Activated T-cell treated with anti-CD3 and anti-CD28 coated beads, Interleukin-2, amount 50 U/mL, for 72 hours (primary cell): Measurements from ENCODE around the gene PIP. TPM values are rescaled to one million over a fixed set of nuclear protein-coding genes. Genes with fewer than 3 reads are reported as not detected.

ENCODE experiments used
- ATAC-seq, 2 donors: fragments of 150-1000 bp; cut with Tn5 transposase; replicated peaks in 1 of 2; 2 replicates each; pipeline ENCODE4 v1.10.0; 2021; ENCODE audit warnings: moderate library complexity in 2 of 2, mild to moderate bottlenecking in 1 of 2
- DNase-seq, 2 donors: peaks; one replicate each; pipeline ENCODE4 v3.0.0; 2021 to 2022; ENCODE audit warnings: mixed read lengths in 1 of 2
- H3K27ac Mint-ChIP-seq: one replicate; pipeline ENCODE4 v1.8.0; 2022; ENCODE audit warnings: mild to moderate bottlenecking, moderate library complexity, mixed read lengths
- H3K27me3 Mint-ChIP-seq: one replicate; pipeline ENCODE4 v1.8.0; 2022; ENCODE audit warnings: low read depth, mixed read lengths
- H3K36me3 Mint-ChIP-seq, 2 donors: one replicate each; pipeline ENCODE4 v1.8.0; 2022; ENCODE audit warnings: mixed read lengths in 2 of 2, mild to moderate bottlenecking in 1 of 2; ENCODE audit not compliant: insufficient read depth in 2 of 2
- H3K4me1 Mint-ChIP-seq: one replicate; pipeline ENCODE4 v1.8.0; 2022; ENCODE audit warnings: low read depth, mixed read lengths
- H3K4me3 Mint-ChIP-seq, 2 donors: one replicate each; pipeline ENCODE4 v1.8.0; 2022; ENCODE audit warnings: mild to moderate bottlenecking in 2 of 2, mixed read lengths in 2 of 2, moderate library complexity in 2 of 2
- H3K9me3 Mint-ChIP-seq, 2 donors: one replicate each; pipeline ENCODE4 v1.8.0; 2022; ENCODE audit warnings: mixed read lengths in 2 of 2
- total RNA-seq, 2 donors: library from RNA; stranded (reverse); gene quantifications; one replicate each; pipeline ENCODE4 v1.2.3, GENCODE V29; 2022

Gene PIP
- total RNA-seq, 2 donors from 2014 or later, result not detected

GRCh38 chr7:143185551-143185950 lies 53.7 kb downstream of the PIP start:
- Mint-ChIP-seq H3K9me3 (peaks cover 0 to 2% of the 10 kb centered on the region in 2 donors), H3K27me3 (peaks cover 12% of the 10 kb centered on the region), H3K27ac (no peak overlapping the region), H3K4me1 (no peaks in the 10 kb centered on the region), H3K4me3 (no peak overlapping the region), H3K36me3 (no peaks in the 10 kb centered on the region)
- no peak for ATAC-seq
- DNase-seq, result no peak

- DNase-seq (no peak), ATAC-seq (no peak)
- Mint-ChIP-seq H3K27me3 (peaks cover 9% of the 10 kb centered on the region), H3K27ac (no peak overlapping the region), H3K36me3 (no peaks in the 10 kb centered on the region), H3K4me1 (no peaks in the 10 kb centered on the region), H3K4me3 (no peak overlapping the region), H3K9me3 (no peaks in the 10 kb centered on the region)
These were observed 57.1 kb downstream of the PIP start for GRCh38 chr7:143188994-143189393.

Other genes with a start within 250 kb of the PIP start
- gene TRPV6, start 246.3 kb upstream of the PIP start, total RNA-seq, result under 1 TPM in 1 of 2 donors, not detected in 1; 0.05 TPM
- gene TRPV5, start 198.3 kb upstream of the PIP start, total RNA-seq, result under 1 TPM in 1 of 2 donors, not detected in 1; 0.09 TPM
- not detected for gene LLCFC1, start 192.6 kb upstream of the PIP start, total RNA-seq
- 1 to 10 TPM in 1 of 2 donors, under 1 TPM in 1; 0.31 to 1.8 TPM for gene KEL, start 169.7 kb upstream of the PIP start, total RNA-seq
- gene OR9A2, start 104.9 kb upstream of the PIP start, total RNA-seq, result under 1 TPM in 1 of 2 donors, not detected in 1; 0.32 TPM
- gene OR6V1, start 79.7 kb upstream of the PIP start, total RNA-seq, result not detected
- gene TAS2R39, start 51.3 kb downstream of the PIP start, total RNA-seq, result not detected
- gene TAS2R40, start 90.0 kb downstream of the PIP start, total RNA-seq, result not detected
- 100 to 1,000 TPM; 242 to 298 TPM for gene GSTK1, start 131.4 kb downstream of the PIP start, total RNA-seq
- gene TMEM139, start 152.9 kb downstream of the PIP start, total RNA-seq, result 1 to 10 TPM; 1.3 to 1.5 TPM
- gene CASP2, start 156.3 kb downstream of the PIP start, total RNA-seq, result 100 to 1,000 TPM; 126 to 128 TPM
- under 1 TPM in 1 of 2 donors, not detected in 1; 0.09 TPM for gene CLCN1, start 184.0 kb downstream of the PIP start, total RNA-seq
- 1 to 10 TPM; 3.1 TPM for gene FAM131B, start 230.6 kb downstream of the PIP start, total RNA-seq
- 100 to 1,000 TPM; 121 to 129 TPM for gene ZYX, start 249.3 kb downstream of the PIP start, total RNA-seq